NCI-H1694 treated with DMSO at 0.1 percent for 48 hours (cell line): ENCODE data around the gene RALGPS1.
A peak's percentile ranks its signal among the peaks of the same experiment; 100 is the strongest.

Experiments used
- DNase-seq: peaks from one replicate; lab custom pipeline; 2025; lab: John Stamatoyannopoulos, UW

Gene RALGPS1

GRCh38 chr9:127053960-127054359 is 139.4 kb downstream of the RALGPS1 start:
- DNase-seq, result no peak

GRCh38 chr9:127055745-127056402 is 141.3 kb downstream of the RALGPS1 start:
- no peak for DNase-seq

- DNase-seq, result no peak
Measured at GRCh38 chr9:127056446-127056845, 141.9 kb downstream of the RALGPS1 start.

GRCh38 chr9:127058011-127058644 is 143.5 kb downstream of the RALGPS1 start:
- no peak for DNase-seq

GRCh38 chr9:127058645-127059021 is 144.1 kb downstream of the RALGPS1 start:
- DNase-seq, result peak; percentile 26

GRCh38 chr9:127059030-127059429 is 144.4 kb downstream of the RALGPS1 start:
- no peak for DNase-seq

- DNase-seq, result no peak
Measured at GRCh38 chr9:127059765-127060361, 145.3 kb downstream of the RALGPS1 start.

- DNase-seq, result no peak
Measured at GRCh38 chr9:127061411-127061810, 146.8 kb downstream of the RALGPS1 start.

- no peak for DNase-seq
Measured at GRCh38 chr9:127064335-127064734, 149.8 kb downstream of the RALGPS1 start.

- no peak for DNase-seq
Measured at GRCh38 chr9:127065592-127065991, 151.0 kb downstream of the RALGPS1 start.

- DNase-seq, result no peak
Measured at GRCh38 chr9:127066060-127066850, 151.7 kb downstream of the RALGPS1 start.

- no peak for DNase-seq
Measured at GRCh38 chr9:127066851-127067136, 152.2 kb downstream of the RALGPS1 start.

- no peak for DNase-seq
Measured at GRCh38 chr9:127067603-127068220, 153.1 kb downstream of the RALGPS1 start.

GRCh38 chr9:127074561-127075548 is 160.3 kb downstream of the RALGPS1 start:
- DNase-seq, result no peak

- no peak for DNase-seq
Measured at GRCh38 chr9:127075624-127076372, 161.2 kb downstream of the RALGPS1 start.

GRCh38 chr9:127076860-127077643 is 162.5 kb downstream of the RALGPS1 start:
- DNase-seq, result no peak

GRCh38 chr9:127077644-127077946 is 163.0 kb downstream of the RALGPS1 start:
- no peak for DNase-seq

GRCh38 chr9:127078336-127078735 is 163.8 kb downstream of the RALGPS1 start:
- no peak for DNase-seq

GRCh38 chr9:127078988-127079387 is 164.4 kb downstream of the RALGPS1 start:
- no peak for DNase-seq
